ENCODE results near the gene HNRNPUL1. TPM values are rescaled to one million over a fixed set of nuclear protein-coding genes. Genes with fewer than 3 reads are reported as not detected.
A peak's percentile ranks its signal among the peaks of the same experiment; 100 is the strongest.

The HNRNPUL1 gene
- total RNA-seq, 1 experiment from 2014 or later = 315 TPM

DNA sequence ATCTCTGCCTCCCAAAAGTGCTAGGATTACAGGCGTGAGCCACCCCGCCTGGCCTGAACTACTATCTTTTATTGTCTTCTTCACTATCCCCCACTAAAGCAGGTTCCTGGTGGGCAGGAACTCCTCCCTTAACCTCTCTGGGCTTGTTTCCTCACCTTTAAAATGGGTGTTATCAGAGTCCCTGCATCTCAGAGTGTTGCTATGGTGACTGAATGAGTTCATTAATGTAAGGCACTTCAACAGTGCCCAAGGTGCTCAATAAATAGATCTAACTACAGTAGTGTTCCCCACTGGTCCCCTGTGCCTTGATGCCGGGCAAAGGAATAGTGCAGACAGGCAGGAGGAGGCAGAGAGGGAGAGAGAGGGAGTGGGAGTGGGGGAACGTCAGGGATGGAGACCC lies 66.3 kb downstream of the HNRNPUL1 start:
- H2BK20ac ChIP-seq (ENCODE audit: low read depth, low read length, poor library complexity, severe bottlenecking) = no peak overlapping the region
- no peak overlapping the region for H3T11ph ChIP-seq (ENCODE audit: low read length)
- H3K56ac ChIP-seq (ENCODE audit: insufficient read length, low read depth, low read length) = no peak overlapping the region
- H4K91ac ChIP-seq (ENCODE audit: insufficient read length, low read depth, low read length) = no peak overlapping the region
- H3K27ac ChIP-seq (ENCODE audit: insufficient read length, low read depth, low read length) = no peak overlapping the region
- no peak overlapping the region for H2AFZ ChIP-seq (ENCODE audit: low read length)
- Mint-ChIP-seq H3K4me1 (peaks cover 18 to 38% of the 10 kb centered on the region in 2 experiments), H3K27ac (peak overlapping the region in 1 of 3 experiments; percentile 24; a peak in 1 of 7 replicates), H3K4me3 (peak overlapping the region in 1 of 2 experiments; percentile 25; a peak in 2 of 5 replicates), H3K9me3 (no peaks in the 10 kb centered on the region), H3K27me3 (ENCODE audit: low read depth) (no peaks in the 10 kb centered on the region), H3K36me3 (ENCODE audit: insufficient read depth in 1 of 3, low read depth in 3 of 3) (peaks cover 0 to 33% (median 0%) of the 10 kb centered on the region in 3 experiments; a peak in 2 of 7 replicates)
- no peak overlapping the region for H3K4ac ChIP-seq (ENCODE audit: low read depth, low read length)
- no peaks in the 10 kb centered on the region for H3K79me2 ChIP-seq (ENCODE audit: insufficient read depth, low read length)
- H3K9me3 ChIP-seq (ENCODE audit: control insufficient read depth, low read depth, low read length) = no peaks in the 10 kb centered on the region
- no peak overlapping the region for H2BK12ac ChIP-seq (ENCODE audit: insufficient read length, low read depth, low read length)
- DNase-seq = no peak
- peaks cover 6% of the 10 kb centered on the region for H3K23me2 ChIP-seq (ENCODE audit: insufficient read length, low read depth, low read length, poor library complexity, severe bottlenecking)
- no peaks in the 10 kb centered on the region for H3K27me3 ChIP-seq (ENCODE audit: insufficient read depth, low read length)
- no peak overlapping the region for H3K18ac ChIP-seq (ENCODE audit: insufficient read length, low read depth, low read length)
- no peak overlapping the region for H2BK120ac ChIP-seq (ENCODE audit: low read depth, low read length, poor library complexity, severe bottlenecking)
- no CpG with 5 or more reads among the region's 4 CpGs for WGBS (ENCODE audit: extremely low coverage, insufficient read length, low lambda C conversion rate)
- H2BK15ac ChIP-seq (ENCODE audit: low read depth, low read length) = no peak overlapping the region
- H3K79me1 ChIP-seq (ENCODE audit: insufficient read depth, low read depth, low read length, poor library complexity, severe bottlenecking) = no peaks in the 10 kb centered on the region
- no peak overlapping the region for H2BK5ac ChIP-seq (ENCODE audit: insufficient read length, low read length)
- H3K4me1 ChIP-seq (ENCODE audit: insufficient read depth, low read length) = peaks cover 7% of the 10 kb centered on the region; the same call in 1 of the 2 replicates
- H4K20me1 ChIP-seq (ENCODE audit: control insufficient read depth, insufficient read depth, insufficient read length) = peaks cover 3% of the 10 kb centered on the region
- no peak overlapping the region for H2AK5ac ChIP-seq (ENCODE audit: insufficient read length, low read length)
- H4K8ac ChIP-seq (replicated peaks; ENCODE audit: insufficient read length, low read depth, low read length) = no peak overlapping the region
- H3K4me2 ChIP-seq (ENCODE audit: insufficient read depth, insufficient read length, low read length) = peak overlapping the region; percentile 20
- no peak overlapping the region for H3K23ac ChIP-seq (ENCODE audit: insufficient read length, low read depth, low read length)
- no peak overlapping the region for H4K5ac ChIP-seq (ENCODE audit: insufficient read length, low read depth, low read length)
- H3K14ac ChIP-seq (ENCODE audit: insufficient read depth, low read length) = no peak overlapping the region
- H3K9ac ChIP-seq (ENCODE audit: extremely low read depth, insufficient read length, low read length) = no peak overlapping the region
- TF ChIP-seq, protein P1, sequence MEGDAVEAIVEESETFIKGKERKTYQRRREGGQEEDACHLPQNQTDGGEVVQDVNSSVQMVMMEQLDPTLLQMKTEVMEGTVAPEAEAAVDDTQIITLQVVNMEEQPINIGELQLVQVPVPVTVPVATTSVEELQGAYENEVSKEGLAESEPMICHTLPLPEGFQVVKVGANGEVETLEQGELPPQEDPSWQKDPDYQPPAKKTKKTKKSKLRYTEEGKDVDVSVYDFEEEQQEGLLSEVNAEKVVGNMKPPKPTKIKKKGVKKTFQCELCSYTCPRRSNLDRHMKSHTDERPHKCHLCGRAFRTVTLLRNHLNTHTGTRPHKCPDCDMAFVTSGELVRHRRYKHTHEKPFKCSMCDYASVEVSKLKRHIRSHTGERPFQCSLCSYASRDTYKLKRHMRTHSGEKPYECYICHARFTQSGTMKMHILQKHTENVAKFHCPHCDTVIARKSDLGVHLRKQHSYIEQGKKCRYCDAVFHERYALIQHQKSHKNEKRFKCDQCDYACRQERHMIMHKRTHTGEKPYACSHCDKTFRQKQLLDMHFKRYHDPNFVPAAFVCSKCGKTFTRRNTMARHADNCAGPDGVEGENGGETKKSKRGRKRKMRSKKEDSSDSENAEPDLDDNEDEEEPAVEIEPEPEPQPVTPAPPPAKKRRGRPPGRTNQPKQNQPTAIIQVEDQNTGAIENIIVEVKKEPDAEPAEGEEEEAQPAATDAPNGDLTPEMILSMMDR (conservative IDR thresholded peaks at IDR 0.05) = no peak

Measured in H9 (cell line).